Left lung (tissue), 10 donors: Measurements from ENCODE around the gene SUSD1. TPM values are rescaled to one million over a fixed set of nuclear protein-coding genes. Genes with fewer than 3 reads are reported as not detected.
"Not testable (repeated sequence)": the region's sequence is repeated elsewhere in the genome, so short reads cannot be mapped to it uniquely, and the experiment has no call there.

Source experiments
- ATAC-seq: fragments of 200-7000 bp; cut with Tn5 transposase; one replicate; pipeline ENCODE4 v1.9.1; 2020; ENCODE audit warnings: moderate library complexity
- DNase-seq, 4 donors: peaks; one replicate each; pipeline ENCODE4 v3.0.0-alpha.2; 2013 to 2020
- H3K27ac ChIP-seq, 2 donors: fragments of 200-600 bp; sonication (generic) in 1 of 2; one replicate each; pipeline versions ENCODE4 v1.5.0 to v1.8.0; 2020 to 2021
- H3K27me3 ChIP-seq, 2 donors: fragments of 200-600 bp; sonication (generic) in 1 of 2; one replicate each; pipeline versions ENCODE4 v1.5.0 to v1.8.0; 2020 to 2021
- H3K36me3 ChIP-seq, 2 donors: fragments of 200-600 bp; sonication (generic) in 1 of 2; one replicate each; pipeline versions ENCODE4 v1.5.0 to v1.8.0; 2020 to 2021
- H3K4me1 ChIP-seq, 2 donors: fragments of 200-600 bp; one replicate each; pipeline ENCODE4 v1.8.0; 2021
- H3K4me3 ChIP-seq, 2 donors: fragments of 200-600 bp; sonication (generic) in 1 of 2; one replicate each; pipeline versions ENCODE4 v1.5.0 to v1.8.0; 2020 to 2021; ENCODE audit warnings: mild to moderate bottlenecking in 1 of 2
- H3K9me3 ChIP-seq, 2 donors: fragments of 200-600 bp; sonication (generic) in 1 of 2; one replicate each; pipeline versions ENCODE4 v1.5.0 to v1.8.0; 2020 to 2021
- CTCF ChIP-seq, 2 donors: fragments of 200-600 bp; sonication (generic) in 1 of 2; IDR thresholded peaks; one replicate each; pipeline versions ENCODE4 v1.5.0 to v1.8.0; 2021; ENCODE audit warnings: antibody characterized with exemption in 2 of 2
- intact Hi-C, 2 donors: fragments of 100-400 bp; cut with DNase I; formaldehyde crosslinking; loops; one replicate each; pipeline versions ENCODE4 v1.11.2 to v1.14.2; 2022
- polyA plus RNA-seq, 6 donors: library from polyadenylated mRNA; unstranded; fragments of 120-200 nt; gene quantifications; one replicate each; pipeline ENCODE4 v1.2.1, GENCODE V29; 2013; ENCODE audit not compliant: insufficient read length in 6 of 6
- total RNA-seq, 2 donors: library from RNA; stranded (reverse); fragmentation: NEBNext Ultra II Directional; extraction: Animal tissue kit (Norgen Biotek cat#: 25700); gene quantifications; one replicate each; pipeline ENCODE4 v1.2.1, GENCODE V29; 2021
- donor health status: DM: no; HTN: yes; CAD: no.
- donor health status: DM: no; HTN: no; CAD: no.

SUSD1 gene
- total and polyA plus RNA-seq, 8 donors = 26.7 to 41.8 (median 32.8) TPM

- H3K27ac ChIP-seq = no peak overlapping the region
- H3K36me3 ChIP-seq = peaks cover 0 to 53% of the 10 kb centered on the region in 2 donors
- H3K27me3 ChIP-seq = no peaks in the 10 kb centered on the region
- ATAC-seq = no peak
- no peak for DNase-seq
- no peak overlapping the region for H3K4me3 ChIP-seq
- no peaks in the 10 kb centered on the region for H3K4me1 ChIP-seq
- intact Hi-C loops = no loop called here
- no peaks in the 10 kb centered on the region for H3K9me3 ChIP-seq
- no peak for TF ChIP-seq CTCF (IDR thresholded peaks at IDR 0.05)
These were observed 30.3 kb downstream of the SUSD1 start for GRCh38 chr9:112144807-112145206.

GRCh38 chr9:112142420-112142819 lies 32.7 kb downstream of the SUSD1 start:
- no peak for ATAC-seq
- Histone ChIP-seq H3K4me1 (no peaks in the 10 kb centered on the region), H3K27ac (no peak overlapping the region), H3K4me3 (no peak overlapping the region), H3K9me3 (no peaks in the 10 kb centered on the region), H3K36me3 (peaks cover 0 to 39% of the 10 kb centered on the region in 2 donors), H3K27me3 (no peaks in the 10 kb centered on the region)
- intact Hi-C loops = no loop called here
- DNase-seq = no peak
- no peak for TF ChIP-seq CTCF (IDR thresholded peaks at IDR 0.05)

- no peak overlapping the region for H3K4me3 ChIP-seq
- H3K9me3 ChIP-seq = no peaks in the 10 kb centered on the region
- H3K27me3 ChIP-seq = no peaks in the 10 kb centered on the region
- DNase-seq (no peak), ATAC-seq (no peak)
- no peak overlapping the region for H3K27ac ChIP-seq
- peaks cover 0 to 38% of the 10 kb centered on the region in 2 donors for H3K36me3 ChIP-seq
- TF ChIP-seq CTCF (IDR thresholded peaks at IDR 0.05) = no peak
- intact Hi-C loops = no loop called here
- no peaks in the 10 kb centered on the region for H3K4me1 ChIP-seq
These were observed 34.2 kb downstream of the SUSD1 start for GRCh38 chr9:112140936-112141335.

GRCh38 chr9:112137066-112137465 lies 38.0 kb downstream of the SUSD1 start:
- Histone ChIP-seq H3K27me3 (no peaks in the 10 kb centered on the region), H3K9me3 (peaks cover 0 to 3% of the 10 kb centered on the region in 2 donors), H3K36me3 (peaks cover 0 to 36% of the 10 kb centered on the region in 2 donors), H3K27ac (no peak overlapping the region), H3K4me3 (no peak overlapping the region), H3K4me1 (no peaks in the 10 kb centered on the region)
- ATAC-seq (no peak), DNase-seq (no peak)
- intact Hi-C loops = no loop called here
- TF ChIP-seq CTCF (IDR thresholded peaks at IDR 0.05) = no peak

GRCh38 chr9:112135706-112136105 lies 39.4 kb downstream of the SUSD1 start:
- ATAC-seq (no peak), DNase-seq (no peak)
- H3K27me3 ChIP-seq = no peaks in the 10 kb centered on the region
- peaks cover 0 to 26% of the 10 kb centered on the region in 2 donors for H3K36me3 ChIP-seq
- H3K4me1 ChIP-seq = no peaks in the 10 kb centered on the region
- H3K4me3 ChIP-seq = no peak overlapping the region
- peaks cover 0 to 3% of the 10 kb centered on the region in 2 donors for H3K9me3 ChIP-seq
- no peak for TF ChIP-seq CTCF (IDR thresholded peaks at IDR 0.05)
- intact Hi-C loops = no loop called here
- no peak overlapping the region for H3K27ac ChIP-seq

- H3K4me3 ChIP-seq, H3K4me1 ChIP-seq, H3K9me3 ChIP-seq, H3K27ac ChIP-seq, H3K27me3 ChIP-seq, ATAC-seq, intact Hi-C loops, DNase-seq: not testable (repeated sequence)
- H3K36me3 ChIP-seq = peaks cover 0 to 27% of the 10 kb centered on the region in 2 donors
These were observed 41.3 kb downstream of the SUSD1 start for GRCh38 chr9:112133806-112134205.
